MCF 10A (cell line): ENCODE measurements around the gene FRMD4B. TPM values are rescaled to one million over a fixed set of nuclear protein-coding genes. Genes with fewer than 3 reads are reported as not detected.
A peak's percentile ranks its signal among the peaks of the same experiment; 100 is the strongest.

Source experiments
- BruUV-seq: library from RNA; stranded (reverse); fragments of 400-500 nt; replicated peaks from 2 replicates; lab custom pipeline; 2021; lab: Mats Ljungman, UMichigan
- CTCF ChIA-PET: fragments of 300-600 bp; sonication (Branson Sonifier 250); formaldehyde crosslinking; extraction: SDS; loops from one replicate; lab custom pipeline; 2021; ENCODE audit warnings: antibody characterized with exemption, inconsistent platforms; lab: Yijun Ruan, JAX
- POLR2A ChIA-PET: fragments of 300-600, 350-650 bp; sonication (Branson Sonifier 250); formaldehyde crosslinking; extraction: SDS; loops from one replicate; lab custom pipeline; 2020; ENCODE audit warnings: antibody characterized with exemption, inconsistent platforms; lab: Yijun Ruan, JAX
- DNase-seq: peaks from one replicate; pipeline ENCODE4 v3.0.0-alpha.2; 2018; ENCODE audit not compliant: unreplicated experiment
- H3K27ac Mint-ChIP-seq: one replicate; pipeline ENCODE4 v1.8.0; 2022; ENCODE audit warnings: mild to moderate bottlenecking, low read depth, mixed read lengths; ENCODE audit not compliant: unreplicated experiment
- H3K27me3 Mint-ChIP-seq: one replicate; pipeline ENCODE4 v1.8.0; 2022; ENCODE audit warnings: mixed read lengths; ENCODE audit not compliant: insufficient read depth, unreplicated experiment
- H3K36me3 Mint-ChIP-seq: one replicate; pipeline ENCODE4 v1.8.0; 2022; ENCODE audit warnings: mild to moderate bottlenecking, moderate library complexity, mixed read lengths; ENCODE audit not compliant: insufficient read depth, unreplicated experiment
- H3K4me1 Mint-ChIP-seq: one replicate; pipeline ENCODE4 v1.8.0; 2022; ENCODE audit warnings: mixed read lengths; ENCODE audit not compliant: insufficient read depth, unreplicated experiment
- H3K4me3 Mint-ChIP-seq: one replicate; pipeline ENCODE4 v1.8.0; 2022; ENCODE audit warnings: mild to moderate bottlenecking, moderate library complexity, mixed read lengths; ENCODE audit not compliant: unreplicated experiment
- H3K9me3 Mint-ChIP-seq: one replicate; pipeline ENCODE4 v1.8.0; 2022; ENCODE audit warnings: mixed read lengths; ENCODE audit not compliant: unreplicated experiment
- intact Hi-C: fragments of 100-400 bp; cut with micrococcal nuclease; formaldehyde crosslinking; loops from 2 replicates; pipeline ENCODE4 v1.14.1; 2022
- total RNA-seq: library from RNA; stranded (reverse); gene quantifications from 2 replicates; pipeline ENCODE4 v1.2.3, GENCODE V29; 2022
- TF ChIP-seq, protein P1 (sequence below): fragments of 200-600 bp; IDR thresholded peaks from one replicate; pipeline ENCODE4 v1.8.0; 2022; ENCODE audit warnings: antibody characterized with exemption, mild to moderate bottlenecking; ENCODE audit not compliant: unreplicated experiment

The FRMD4B gene
- total RNA-seq, 1 experiment from 2014 or later = 39.0 TPM

DNA sequence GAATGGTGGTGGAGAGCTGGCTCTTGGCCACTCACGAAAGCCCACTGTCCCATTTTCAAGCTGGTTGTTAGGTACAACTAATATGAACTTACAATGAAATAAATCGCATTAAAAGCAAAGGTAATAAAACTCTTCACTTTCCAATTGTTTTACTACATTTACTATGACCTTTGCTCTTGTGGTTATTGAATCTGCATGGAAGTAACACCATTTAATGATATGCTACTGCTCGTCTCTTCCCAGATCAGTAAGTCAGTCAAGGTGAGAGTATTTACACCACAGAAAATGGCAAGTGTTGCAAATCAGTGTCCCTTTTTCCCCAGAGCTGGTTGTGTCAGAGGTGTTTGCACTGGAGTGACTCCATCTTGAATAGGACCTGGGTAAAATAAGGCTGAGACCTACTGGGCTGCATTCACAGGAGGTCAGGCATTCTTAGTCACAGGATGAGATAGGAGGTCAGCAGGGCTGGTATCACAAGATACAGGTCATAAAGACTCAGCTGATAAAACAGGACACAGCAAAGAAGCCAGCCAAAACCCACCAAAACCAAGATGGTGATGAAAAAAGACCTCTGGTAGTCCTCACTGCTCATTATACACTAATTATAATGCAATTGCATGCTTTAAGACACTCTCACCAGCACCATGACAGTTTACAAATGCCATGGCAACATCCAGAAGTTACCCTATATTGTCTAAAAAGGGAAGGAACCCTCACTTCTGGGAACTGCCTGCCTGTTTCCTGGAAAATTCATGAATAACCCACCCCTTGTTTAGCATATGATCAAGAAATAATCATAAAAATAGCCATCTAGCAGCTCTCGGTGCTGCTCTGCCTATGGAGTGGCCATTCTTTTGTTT is 57.6 kb downstream of the FRMD4B start:
- DNase-seq = no peak
- Mint-ChIP-seq H3K9me3 (no peaks in the 10 kb centered on the region), H3K36me3 (peaks cover 10% of the 10 kb centered on the region), H3K4me3 (no peak overlapping the region), H3K27ac (no peak overlapping the region), H3K4me1 (peaks cover 6% of the 10 kb centered on the region), H3K27me3 (no peaks in the 10 kb centered on the region)
- ChIA-PET POLR2A (interaction anchor here (0.6 to 1.1 kb wide), 5 partner anchors 27 to 55 kb away, joined by 3 to 4 read pairs (median 3); no protein-coding TSS in a partner anchor), CTCF (interaction anchor here (0.6 to 2.7 kb wide), 11 partner anchors 8 to 453 kb away, joined by 3 to 8 read pairs (median 4); no protein-coding TSS in a partner anchor)
- intact Hi-C loops = no loop called here
- no TSS peak for BruUV-seq
- TF ChIP-seq, protein P1, sequence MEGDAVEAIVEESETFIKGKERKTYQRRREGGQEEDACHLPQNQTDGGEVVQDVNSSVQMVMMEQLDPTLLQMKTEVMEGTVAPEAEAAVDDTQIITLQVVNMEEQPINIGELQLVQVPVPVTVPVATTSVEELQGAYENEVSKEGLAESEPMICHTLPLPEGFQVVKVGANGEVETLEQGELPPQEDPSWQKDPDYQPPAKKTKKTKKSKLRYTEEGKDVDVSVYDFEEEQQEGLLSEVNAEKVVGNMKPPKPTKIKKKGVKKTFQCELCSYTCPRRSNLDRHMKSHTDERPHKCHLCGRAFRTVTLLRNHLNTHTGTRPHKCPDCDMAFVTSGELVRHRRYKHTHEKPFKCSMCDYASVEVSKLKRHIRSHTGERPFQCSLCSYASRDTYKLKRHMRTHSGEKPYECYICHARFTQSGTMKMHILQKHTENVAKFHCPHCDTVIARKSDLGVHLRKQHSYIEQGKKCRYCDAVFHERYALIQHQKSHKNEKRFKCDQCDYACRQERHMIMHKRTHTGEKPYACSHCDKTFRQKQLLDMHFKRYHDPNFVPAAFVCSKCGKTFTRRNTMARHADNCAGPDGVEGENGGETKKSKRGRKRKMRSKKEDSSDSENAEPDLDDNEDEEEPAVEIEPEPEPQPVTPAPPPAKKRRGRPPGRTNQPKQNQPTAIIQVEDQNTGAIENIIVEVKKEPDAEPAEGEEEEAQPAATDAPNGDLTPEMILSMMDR = no peak

DNA sequence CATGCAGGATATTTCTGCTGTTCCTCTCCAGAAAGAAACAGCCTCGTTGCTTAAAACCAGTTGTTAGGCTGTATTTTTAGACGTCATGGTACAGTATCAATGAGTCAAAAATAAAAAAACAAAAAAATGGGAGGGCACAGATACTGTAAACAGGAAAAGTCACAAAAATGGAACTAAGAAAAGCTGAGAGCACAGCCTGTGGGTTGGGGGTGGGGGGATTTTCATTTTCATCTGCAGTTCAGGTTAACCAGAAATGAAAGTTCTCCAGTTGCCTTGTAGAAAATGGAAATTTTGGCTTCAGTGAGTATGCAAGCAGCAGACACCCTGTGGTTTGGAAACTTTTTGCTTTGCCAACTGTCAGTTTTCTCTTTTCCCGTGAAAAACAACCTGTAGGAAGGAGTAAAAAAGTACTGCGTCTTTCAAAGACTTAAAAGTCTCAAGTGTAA is 59.0 kb downstream of the FRMD4B start:
- intact Hi-C loops = no loop called here
- CTCF ChIA-PET = interaction anchor here (0.9 to 4.4 kb wide), 4 partner anchors 38 to 338 kb away, joined by 3 to 38 read pairs (median 5); no protein-coding TSS in a partner anchor
- TF ChIP-seq, protein P1 = no peak
- no peaks in the 10 kb centered on the region for H3K9me3 Mint-ChIP-seq
- H3K4me3 Mint-ChIP-seq = no peak overlapping the region
- no TSS peak for BruUV-seq
- DNase-seq = no peak
- H3K27me3 Mint-ChIP-seq = no peaks in the 10 kb centered on the region
- H3K27ac Mint-ChIP-seq = peak overlapping the region; percentile 46
- H3K4me1 Mint-ChIP-seq = peaks cover 11% of the 10 kb centered on the region
- POLR2A ChIA-PET = interaction anchor here (1.2 kb wide), 1 partner anchor 232 kb away, joined by 3 read pairs; no protein-coding TSS in a partner anchor
- H3K36me3 Mint-ChIP-seq = peaks cover 10% of the 10 kb centered on the region

DNA sequence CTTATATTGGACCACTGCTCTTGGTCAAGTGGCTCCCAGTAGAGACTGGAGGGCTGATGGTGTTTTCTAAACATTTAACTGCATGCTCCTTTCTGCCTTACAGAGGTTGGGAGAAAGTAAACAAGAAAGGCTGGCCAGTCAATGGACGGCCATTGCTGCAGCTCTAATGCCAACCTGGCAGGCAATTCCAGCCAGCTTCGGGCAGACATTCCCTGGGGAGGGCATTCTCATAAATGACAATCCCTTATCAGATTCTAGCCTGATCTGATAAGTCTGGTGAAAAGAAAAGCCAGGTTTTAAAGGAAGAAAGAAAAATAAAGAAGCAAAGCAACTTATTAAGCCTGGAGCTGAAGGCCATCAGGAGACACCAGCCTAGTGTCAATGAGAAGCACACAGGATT is 60.7 kb downstream of the FRMD4B start:
- ChIA-PET POLR2A (interaction anchor here (1.7 kb wide), 1 partner anchor 9 kb away, joined by 4 read pairs; no protein-coding TSS in a partner anchor), CTCF (interaction anchor here (1.1 to 4.4 kb wide), 5 partner anchors 85 to 522 kb away, joined by 4 to 38 read pairs (median 5); no protein-coding TSS in a partner anchor)
- Mint-ChIP-seq H3K36me3 (peaks cover 10% of the 10 kb centered on the region), H3K4me1 (peaks cover 11% of the 10 kb centered on the region), H3K27ac (no peak overlapping the region), H3K4me3 (no peak overlapping the region), H3K9me3 (no peaks in the 10 kb centered on the region), H3K27me3 (no peaks in the 10 kb centered on the region)
- BruUV-seq = no TSS peak
- intact Hi-C loops = no loop called here
- no peak for DNase-seq
- TF ChIP-seq, protein P1 = no peak
